Heart left ventricle (tissue), 16 donors: ENCODE results near the gene SERPINA1. TPM values are rescaled to one million over a fixed set of nuclear protein-coding genes. Genes with fewer than 3 reads are reported as not detected.

ENCODE experiments used
- ATAC-seq, 4 donors: fragments of 200-7000 bp; cut with Tn5 transposase; one replicate each; pipeline ENCODE4 v1.9.1; 2020 to 2022; ENCODE audit warnings: moderate library complexity in 4 of 4, mild to moderate bottlenecking in 3 of 4, moderate number of reproducible peaks in 1 of 4
- DNase-seq, 5 donors: peaks; one replicate each; pipeline ENCODE4 v3.0.0-alpha.2; 2020
- H3K27ac ChIP-seq, 12 donors: fragments of 200-600 bp; sonication (generic) in 4 of 12; one replicate each; pipeline versions ENCODE4 v1.5.0 to v1.8.0; 2016 to 2022; ENCODE audit warnings: mild to moderate bottlenecking in 2 of 12
- H3K27me3 ChIP-seq, 9 donors: fragments of 200-600 bp; sonication (generic) in 2 of 9; one replicate each; pipeline versions ENCODE4 v1.5.1 to v1.8.0; 2016 to 2022; ENCODE audit warnings: mild to moderate bottlenecking in 3 of 9
- H3K36me3 ChIP-seq, 9 donors: fragments of 200-600 bp; sonication (generic) in 2 of 9; one replicate each; pipeline versions ENCODE4 v1.5.0 to v1.8.0; 2018 to 2022; ENCODE audit warnings: mild to moderate bottlenecking in 2 of 9
- H3K4me1 ChIP-seq, 12 donors: fragments of 200-600 bp; sonication (generic) in 4 of 12; one replicate each; pipeline versions ENCODE4 v1.5.0 to v1.8.0; 2016 to 2022; ENCODE audit warnings: mild to moderate bottlenecking in 3 of 12
- H3K4me3 ChIP-seq, 12 donors: fragments of 200-600 bp; sonication (generic) in 4 of 12; one replicate each; pipeline versions ENCODE4 v1.5.0 to v1.8.0; 2017 to 2022; ENCODE audit warnings: mild to moderate bottlenecking in 9 of 12, moderate library complexity in 4 of 12
- H3K9me3 ChIP-seq, 12 donors: fragments of 200-600 bp; sonication (generic) in 4 of 12; one replicate each; pipeline versions ENCODE4 v1.5.0 to v1.8.0; 2016 to 2022; ENCODE audit warnings: mild to moderate bottlenecking in 1 of 12
- CTCF ChIP-seq, 12 donors: fragments of 200-600 bp; sonication (generic) in 4 of 12; IDR thresholded peaks; one replicate each; pipeline versions ENCODE4 v1.5.0 to v1.8.0; 2018 to 2022; ENCODE audit warnings: antibody characterized with exemption in 12 of 12, mild to moderate bottlenecking in 5 of 12
- POLR2A ChIP-seq, 2 donors: fragments of 450-650 bp; IDR thresholded peaks; one replicate each; pipeline ENCODE4 v1.6.1; 2017; ENCODE audit warnings: antibody characterized with exemption in 2 of 2, mild to moderate bottlenecking in 2 of 2, moderate library complexity in 2 of 2
- WGBS, 4 donors: extraction: QIAGEN DNeasy Blood & Tissue Kit in 2 of 4; methylation state at CpG; one replicate each; pipeline versions ENCODE4 v1.1.5 to v1.1.7; 2013 to 2018; 5-methylcytosine and 5-hydroxymethylcytosine counted together
- intact Hi-C, 10 donors: fragments of 100-400 bp; cut with DNase I; formaldehyde crosslinking; loops; one replicate each; pipeline versions ENCODE4 v1.11.1 to v1.14.2; 2022
- polyA plus RNA-seq, 2 donors: library from polyadenylated mRNA; stranded (reverse); fragments of 200-250 nt; gene quantifications; one replicate each; pipeline ENCODE4 v1.2.3, GENCODE V29; 2013
- total RNA-seq, 9 donors: library from RNA; depleted of rRNA in 2 of 9; stranded (reverse); fragments of >200 nt in 2 of 9; fragmentation: NEBNext Ultra II Directional in 3 of 9; extraction: Animal tissue kit (Norgen Biotek cat#: 25700) in 3 of 9; gene quantifications; one replicate each; pipeline versions ENCODE4 v1.1.0 to v1.2.4, GENCODE V29; 2016 to 2023
- donor health status: ischemic (EF 13 %, LVEDD 7.1; RV severe dilation, severe dysfunction).
- donor health status: healthy with polysubstance abuse.
- donor health status: DM: no; HTN: yes; CAD: no.
- donor health status: DM: no; HTN: no; CAD: no.
- donor health status: ischemic (EF 25% LVEDD 6.9; RV normal size, moderate dysfunction).
- donor health status: ischemic (EF 25% LVEDD 5.7; RV mildly dilated, moderate dysfunction).
- donor health status: healthy.
- donor health status: DM: yes; HTN: yes; CAD: no.
- donor health status: ischemic (EF 35%, LVEDD 5.7; RV mildly dilated, moderate dysfunction).
- donor health status: nonischemic (EF 11% LVEDD 7.7; RV severe dilation, severe dysfunction).
- donor health status: DM: yes; HTN: yes; CAD: no.
- donor health status: PGD.
- donor health status: ischemic (EF 29% LVEDD 5.4; RV normal size, mild dysfunction).
- donor health status: nonischemic (EF 23%, LVEDD 6.1; RV moderate dilation, normal function).

SERPINA1 gene
- total and polyA plus RNA-seq, 11 donors, result 0.99 to 53.4 (median 4.4) TPM

DNA sequence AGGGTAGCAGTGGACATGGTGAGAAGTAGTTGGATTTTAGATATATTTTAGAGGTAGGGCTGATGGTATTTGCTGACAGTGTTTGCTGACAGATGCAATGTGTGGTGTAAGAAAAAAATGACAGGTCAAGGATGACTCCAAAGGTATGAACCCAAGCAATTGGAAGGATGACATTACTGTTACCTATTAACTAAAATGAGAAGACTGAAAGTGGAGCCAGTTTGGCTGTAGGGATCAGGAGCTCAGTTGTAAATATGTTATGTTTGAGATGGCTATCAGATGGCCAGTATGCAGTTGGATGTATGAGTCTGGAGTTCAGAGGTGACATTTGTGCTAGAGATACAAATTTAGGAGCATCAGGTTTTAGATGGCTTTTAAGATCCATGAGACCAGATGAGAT lies 47.9 kb downstream of the SERPINA1 start:
- Histone ChIP-seq H3K9me3 (peaks cover 0 to 3% (median 0%) of the 10 kb centered on the region in 12 donors), H3K36me3 (no peaks in the 10 kb centered on the region), H3K4me1 (peaks cover 0 to 18% (median 11%) of the 10 kb centered on the region in 12 donors), H3K27me3 (no peaks in the 10 kb centered on the region), H3K4me3 (no peak overlapping the region), H3K27ac (no peak overlapping the region)
- DNase-seq, result no peak
- intact Hi-C loops, result no loop called here
- TF ChIP-seq CTCF (IDR thresholded peaks at IDR 0.05) (no peak), POLR2A (IDR thresholded peaks at IDR 0.05) (no peak)
- ATAC-seq, result no peak

- ATAC-seq (no peak), DNase-seq (no peak)
- Histone ChIP-seq H3K36me3 (no peaks in the 10 kb centered on the region), H3K27ac (no peak overlapping the region), H3K9me3 (peaks cover 0 to 3% (median 0%) of the 10 kb centered on the region in 12 donors), H3K4me1 (peaks cover 0 to 16% (median 11%) of the 10 kb centered on the region in 12 donors), H3K4me3 (no peak overlapping the region), H3K27me3 (no peaks in the 10 kb centered on the region)
- 74 to 87% (median 80%) methylated on average over 2 of the region's 2 CpGs for WGBS, 4 donors
- TF ChIP-seq POLR2A (IDR thresholded peaks at IDR 0.05) (no peak), CTCF (IDR thresholded peaks at IDR 0.05) (no peak)
- intact Hi-C loops, result no loop called here
Measured at GRCh38 chr14:94338023-94338422, 50.4 kb downstream of the SERPINA1 start.

GRCh38 chr14:94337274-94337673 lies 51.1 kb downstream of the SERPINA1 start:
- TF ChIP-seq CTCF (IDR thresholded peaks at IDR 0.05) (no peak), POLR2A (IDR thresholded peaks at IDR 0.05) (no peak)
- Histone ChIP-seq H3K27me3 (no peaks in the 10 kb centered on the region), H3K4me1 (peaks cover 0 to 9% (median 7%) of the 10 kb centered on the region in 12 donors), H3K9me3 (peaks cover 0 to 3% (median 0%) of the 10 kb centered on the region in 12 donors), H3K36me3 (no peaks in the 10 kb centered on the region), H3K4me3 (no peak overlapping the region), H3K27ac (no peak overlapping the region)
- intact Hi-C loops, result no loop called here
- DNase-seq (no peak), ATAC-seq (no peak)
- WGBS, 4 donors, result 68 to 75% (median 73%) methylated on average over 6 of the region's 6 CpGs

DNA sequence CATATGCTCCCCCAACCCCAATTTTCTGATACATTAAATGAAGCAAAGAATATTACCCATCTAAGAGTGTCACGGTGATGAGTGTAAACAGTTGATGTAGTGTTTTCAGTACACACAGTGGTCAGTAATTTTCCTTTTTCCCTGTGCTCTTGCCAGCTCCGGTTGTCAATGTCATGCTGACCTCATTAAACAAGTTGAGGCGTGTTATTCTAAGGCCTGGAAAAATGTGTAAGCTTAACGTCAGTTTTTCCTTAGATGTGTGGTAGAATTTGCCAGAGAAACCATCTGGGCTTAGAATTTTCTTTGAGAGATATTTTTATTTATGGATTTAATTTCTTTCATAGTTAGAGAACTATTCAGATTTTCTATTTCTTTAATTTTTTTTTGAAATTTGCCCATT lies 53.5 kb downstream of the SERPINA1 start:
- TF ChIP-seq CTCF (IDR thresholded peaks at IDR 0.05), result no peak
- no peak for TF ChIP-seq POLR2A (IDR thresholded peaks at IDR 0.05)
- peaks cover 0 to 3% (median 0%) of the 10 kb centered on the region in 12 donors for H3K9me3 ChIP-seq
- H3K4me3 ChIP-seq, result no peak overlapping the region
- DNase-seq (no peak), ATAC-seq (no peak)
- no peaks in the 10 kb centered on the region for H3K27me3 ChIP-seq
- H3K4me1 ChIP-seq, result no peaks in the 10 kb centered on the region
- H3K36me3 ChIP-seq, result no peaks in the 10 kb centered on the region
- 49 to 75% (median 53%) methylated on average over 4 of the region's 4 CpGs for WGBS, 4 donors
- intact Hi-C loops, result no loop called here
- no peak overlapping the region for H3K27ac ChIP-seq
